Measurements from ENCODE around the gene GNAS. TPM values are rescaled to one million over a fixed set of nuclear protein-coding genes. Genes with fewer than 3 reads are reported as not detected.

The GNAS gene
- polyA plus RNA-seq, 1 donor (not counting 4 experiments of a cell fraction or from before 2014, with no cell fraction given): 560 TPM

GRCh38 chr20:58908941-58909340, 56.4 kb downstream of the GNAS start:
- Histone ChIP-seq H3K79me2 (ENCODE audit: control insufficient read depth, insufficient read depth, low read length) (no peaks in the 10 kb centered on the region), H3K4me1 (ENCODE audit: control insufficient read depth, extremely low read depth, insufficient read depth, low read length) (peaks cover 16% of the 10 kb centered on the region), H3K27me3 (ENCODE audit: control insufficient read depth, extremely low read depth, insufficient read depth, low read length) (no peaks in the 10 kb centered on the region), H3K36me3 (ENCODE audit: control insufficient read depth in 2 of 2, extremely low read depth in 1 of 2, insufficient read depth in 2 of 2, low read length in 2 of 2) (peaks cover 35 to 45% of the 10 kb centered on the region in 2 experiments), H4K20me1 (ENCODE audit: control insufficient read depth, extremely low read depth, insufficient read depth, low read length) (peaks cover 3% of the 10 kb centered on the region), H3K9me1 (ENCODE audit: control insufficient read depth, extremely low read depth, insufficient read depth, low read length) (no peaks in the 10 kb centered on the region), H3K4me3 (ENCODE audit: control insufficient read depth in 2 of 3, extremely low read depth in 1 of 3, insufficient read depth in 2 of 3, low read depth in 1 of 3, low read length in 3 of 3) (no peak overlapping the region), H3K4me2 (ENCODE audit: control insufficient read depth, extremely low read depth, insufficient read depth, low read depth, low read length) (no peak overlapping the region), H2AFZ (ENCODE audit: control insufficient read depth, low read length) (no peak overlapping the region), H3K9me3 (ENCODE audit: control insufficient read depth, low read depth, low read length) (no peaks in the 10 kb centered on the region), H3K27ac (ENCODE audit: control insufficient read depth, insufficient read depth, low read length) (no peak overlapping the region), H3K9ac (ENCODE audit: control insufficient read depth, extremely low read depth, insufficient read depth, low read length) (no peak overlapping the region)
- dilution Hi-C loops (cut with MboI; ENCODE audit: extremely low pct_ligation_motif_present, low sequenced_read_pairs): no loop called here
- FAIRE-seq (no peak), DNase-seq (ENCODE audit: low read depth, low spot score) (no peak)
- TF ChIP-seq CTCF (optimal IDR thresholded peaks at IDR 0.05 in 1 of 3, IDR thresholded peaks at IDR 0.05 in 1 of 3, conservative IDR thresholded peaks at IDR 0.05 in 1 of 3; ENCODE audit: extremely low read depth in 1 of 3, insufficient read depth in 2 of 3, low read length in 3 of 3) (no peak), EZH2 (IDR thresholded peaks at IDR 0.05; ENCODE audit: low read length) (no peak)

GRCh38 chr20:58909585-58909984, 57.1 kb downstream of the GNAS start:
- Histone ChIP-seq H3K27me3 (ENCODE audit: control insufficient read depth, extremely low read depth, insufficient read depth, low read length) (no peaks in the 10 kb centered on the region), H3K4me2 (ENCODE audit: control insufficient read depth, extremely low read depth, insufficient read depth, low read depth, low read length) (no peak overlapping the region), H3K9ac (ENCODE audit: control insufficient read depth, extremely low read depth, insufficient read depth, low read length) (no peak overlapping the region), H3K9me1 (ENCODE audit: control insufficient read depth, extremely low read depth, insufficient read depth, low read length) (no peaks in the 10 kb centered on the region), H3K9me3 (ENCODE audit: control insufficient read depth, low read depth, low read length) (no peaks in the 10 kb centered on the region), H3K79me2 (ENCODE audit: control insufficient read depth, insufficient read depth, low read length) (no peaks in the 10 kb centered on the region), H3K27ac (ENCODE audit: control insufficient read depth, insufficient read depth, low read length) (no peak overlapping the region), H3K4me1 (ENCODE audit: control insufficient read depth, extremely low read depth, insufficient read depth, low read length) (peaks cover 16% of the 10 kb centered on the region), H2AFZ (ENCODE audit: control insufficient read depth, low read length) (no peak overlapping the region), H4K20me1 (ENCODE audit: control insufficient read depth, extremely low read depth, insufficient read depth, low read length) (peaks cover 3% of the 10 kb centered on the region), H3K4me3 (ENCODE audit: control insufficient read depth in 2 of 3, extremely low read depth in 1 of 3, insufficient read depth in 2 of 3, low read depth in 1 of 3, low read length in 3 of 3) (no peak overlapping the region), H3K36me3 (ENCODE audit: control insufficient read depth in 2 of 2, extremely low read depth in 1 of 2, insufficient read depth in 2 of 2, low read length in 2 of 2) (peaks cover 33 to 41% of the 10 kb centered on the region in 2 experiments)
- no peak for TF ChIP-seq EZH2 (IDR thresholded peaks at IDR 0.05; ENCODE audit: low read length)
- no peak for TF ChIP-seq CTCF (optimal IDR thresholded peaks at IDR 0.05 in 1 of 3, IDR thresholded peaks at IDR 0.05 in 1 of 3, conservative IDR thresholded peaks at IDR 0.05 in 1 of 3; ENCODE audit: extremely low read depth in 1 of 3, insufficient read depth in 2 of 3, low read length in 3 of 3)
- FAIRE-seq (no peak), DNase-seq (ENCODE audit: low read depth, low spot score) (no peak)
- dilution Hi-C loops (cut with MboI; ENCODE audit: extremely low pct_ligation_motif_present, low sequenced_read_pairs): no loop called here

All from keratinocyte (primary cell).